Peyer's patch (tissue), 4 donors: ENCODE data around the gene TMEM176A. TPM values are rescaled to one million over a fixed set of nuclear protein-coding genes. Genes with fewer than 3 reads are reported as not detected.

Source experiments
- DNase-seq, 3 donors: peaks; one replicate each; pipeline ENCODE4 v3.0.0-alpha.2; 2017 to 2019
- H3K27ac ChIP-seq, 4 donors: fragments of 200-600 bp; sonication (generic); one replicate each; pipeline ENCODE4 v1.5.1; 2016 to 2019
- H3K27me3 ChIP-seq, 2 donors: fragments of 200-600 bp; sonication (generic); one replicate each; pipeline ENCODE4 v1.5.1; 2019
- H3K36me3 ChIP-seq, 3 donors: fragments of 200-600 bp; sonication (generic); one replicate each; pipeline ENCODE4 v1.5.1; 2016 to 2019
- H3K4me1 ChIP-seq, 4 donors: fragments of 200-600 bp; sonication (generic); one replicate each; pipeline ENCODE4 v1.5.1; 2016 to 2019
- H3K4me3 ChIP-seq, 4 donors: fragments of 200-600 bp; sonication (generic); 1 replicate in 3 of 4; 2 replicates in 1 of 4; pipeline ENCODE4 v1.5.1; 2016 to 2019; ENCODE audit warnings: mild to moderate bottlenecking in 1 of 4
- H3K9me3 ChIP-seq, 4 donors: fragments of 200-600 bp; sonication (generic); one replicate each; pipeline ENCODE4 v1.5.1; 2016 to 2019; ENCODE audit warnings: mild to moderate bottlenecking in 1 of 4
- CTCF ChIP-seq, 6 experiments: fragments of 450-650 bp in 4 of 6; fragments of 200-600 bp in 2 of 6; sonication (generic) in 1 of 6; IDR thresholded peaks; one replicate each; pipeline ENCODE4 v1.5.1; 2017 to 2019; ENCODE audit warnings: antibody characterized with exemption in 6 of 6, mild to moderate bottlenecking in 3 of 6, moderate library complexity in 1 of 6
- POLR2A ChIP-seq, 2 donors: fragments of 450-650 bp; IDR thresholded peaks; one replicate each; pipeline ENCODE4 v1.5.1; 2017; ENCODE audit warnings: antibody characterized with exemption in 2 of 2, mild to moderate bottlenecking in 2 of 2, moderate library complexity in 2 of 2
- total RNA-seq, 4 donors: library from RNA; depleted of rRNA; stranded (reverse); fragments of >200 nt; gene quantifications; one replicate each; pipeline ENCODE4 v1.1.0, GENCODE V29; 2016

The TMEM176A gene
- total RNA-seq, 4 donors from 2014 or later: 88.3 to 338 (median 232) TPM

- no peak overlapping the region for H3K4me3 ChIP-seq
Observed at GRCh38 chr7:150814328-150815001, 13.9 kb downstream of the TMEM176A start.

GRCh38 chr7:150818971-150819370, 18.4 kb downstream of the TMEM176A start:
- peaks cover 0 to 4% (median 0%) of the 10 kb centered on the region in 4 donors for H3K4me1 ChIP-seq
- no peak overlapping the region for H3K4me3 ChIP-seq
- DNase-seq: no peak
- no peaks in the 10 kb centered on the region for H3K9me3 ChIP-seq
- no peaks in the 10 kb centered on the region for H3K27me3 ChIP-seq
- no peak for TF ChIP-seq POLR2A (IDR thresholded peaks at IDR 0.05)
- no peak for TF ChIP-seq CTCF (IDR thresholded peaks at IDR 0.05)
- H3K27ac ChIP-seq: no peak overlapping the region
- H3K36me3 ChIP-seq: no peaks in the 10 kb centered on the region

More at GRCh38 chr7:150814328-150815001, 13.9 kb downstream of the TMEM176A start:
- no peaks in the 10 kb centered on the region for H3K36me3 ChIP-seq
- peaks cover 0 to 4% (median 0%) of the 10 kb centered on the region in 4 donors for H3K4me1 ChIP-seq
- no peak for DNase-seq
- H3K27ac ChIP-seq: peak overlapping the region in 1 of 4 donors; percentile 2
- H3K27me3 ChIP-seq: no peaks in the 10 kb centered on the region
- no peaks in the 10 kb centered on the region for H3K9me3 ChIP-seq
- TF ChIP-seq POLR2A (IDR thresholded peaks at IDR 0.05): no peak
- TF ChIP-seq CTCF (IDR thresholded peaks at IDR 0.05): no peak

- no peaks in the 10 kb centered on the region for H3K36me3 ChIP-seq
- H3K27me3 ChIP-seq: no peaks in the 10 kb centered on the region
- no peaks in the 10 kb centered on the region for H3K9me3 ChIP-seq
- H3K27ac ChIP-seq: peak overlapping the region in 1 of 4 donors; percentile 33
- no peak for TF ChIP-seq CTCF (IDR thresholded peaks at IDR 0.05)
- no peak for TF ChIP-seq POLR2A (IDR thresholded peaks at IDR 0.05)
- no peak for DNase-seq
- no peak overlapping the region for H3K4me3 ChIP-seq
- H3K4me1 ChIP-seq: peaks cover 0 to 2% (median 0%) of the 10 kb centered on the region in 4 donors
Observed at GRCh38 chr7:150820148-150820547, 19.6 kb downstream of the TMEM176A start.

GRCh38 chr7:150820578-150821198, 20.1 kb downstream of the TMEM176A start:
- Histone ChIP-seq H3K27ac (no peak overlapping the region), H3K27me3 (no peaks in the 10 kb centered on the region), H3K4me3 (no peak overlapping the region), H3K4me1 (peaks cover 0 to 8% (median 0%) of the 10 kb centered on the region in 4 donors), H3K36me3 (no peaks in the 10 kb centered on the region), H3K9me3 (no peaks in the 10 kb centered on the region)
- no peak for TF ChIP-seq POLR2A (IDR thresholded peaks at IDR 0.05)
- no peak for TF ChIP-seq CTCF (IDR thresholded peaks at IDR 0.05)
- DNase-seq: no peak

GRCh38 chr7:150823043-150823442, 22.5 kb downstream of the TMEM176A start:
- Histone ChIP-seq H3K4me1 (peaks cover 0 to 16% (median 3%) of the 10 kb centered on the region in 4 donors), H3K27me3 (no peaks in the 10 kb centered on the region), H3K4me3 (no peak overlapping the region), H3K9me3 (no peaks in the 10 kb centered on the region), H3K27ac (peak overlapping the region in 1 of 4 donors; percentile 9), H3K36me3 (no peaks in the 10 kb centered on the region)
- TF ChIP-seq CTCF (IDR thresholded peaks at IDR 0.05) (no peak), POLR2A (IDR thresholded peaks at IDR 0.05) (no peak)
- DNase-seq: no peak
